GM12875 (cell line): ENCODE results near the gene KLHL33.

Experiments
- H3K4me3 ChIP-seq: one replicate; pipeline ENCODE4 v1.5.1; 2011; ENCODE audit warnings: low read depth, low read length, control low read depth
- TF ChIP-seq, protein P1 (sequence below): IDR thresholded peaks from 2 replicates; pipeline ENCODE4 v1.5.1; 2011; ENCODE audit warnings: low read depth, mild to moderate bottlenecking, control low read depth, inconsistent platforms, low read length, moderate library complexity, borderline replicate concordance; ENCODE audit not compliant: insufficient read depth

Gene KLHL33

DNA sequence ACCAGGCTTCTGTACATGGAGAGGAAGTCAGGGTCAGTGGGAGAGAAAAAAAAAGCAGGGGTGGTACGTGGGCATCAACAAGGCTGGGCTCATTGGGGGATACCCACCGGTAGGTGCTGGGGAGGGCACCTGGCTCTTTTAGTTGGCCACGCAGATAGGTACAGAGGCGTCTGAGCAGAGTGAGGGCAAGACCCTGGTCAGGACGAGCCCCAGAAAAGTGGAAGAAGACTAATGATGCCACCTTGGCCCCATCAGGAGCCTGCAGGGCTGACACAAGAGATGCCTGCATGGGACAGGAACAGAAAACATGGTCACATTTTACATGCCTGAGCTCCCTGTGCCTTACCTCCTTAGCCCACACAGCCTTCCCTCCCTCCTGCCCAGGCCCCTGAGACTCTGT, 52.3 kb downstream of the KLHL33 start:
- TF ChIP-seq, protein P1, sequence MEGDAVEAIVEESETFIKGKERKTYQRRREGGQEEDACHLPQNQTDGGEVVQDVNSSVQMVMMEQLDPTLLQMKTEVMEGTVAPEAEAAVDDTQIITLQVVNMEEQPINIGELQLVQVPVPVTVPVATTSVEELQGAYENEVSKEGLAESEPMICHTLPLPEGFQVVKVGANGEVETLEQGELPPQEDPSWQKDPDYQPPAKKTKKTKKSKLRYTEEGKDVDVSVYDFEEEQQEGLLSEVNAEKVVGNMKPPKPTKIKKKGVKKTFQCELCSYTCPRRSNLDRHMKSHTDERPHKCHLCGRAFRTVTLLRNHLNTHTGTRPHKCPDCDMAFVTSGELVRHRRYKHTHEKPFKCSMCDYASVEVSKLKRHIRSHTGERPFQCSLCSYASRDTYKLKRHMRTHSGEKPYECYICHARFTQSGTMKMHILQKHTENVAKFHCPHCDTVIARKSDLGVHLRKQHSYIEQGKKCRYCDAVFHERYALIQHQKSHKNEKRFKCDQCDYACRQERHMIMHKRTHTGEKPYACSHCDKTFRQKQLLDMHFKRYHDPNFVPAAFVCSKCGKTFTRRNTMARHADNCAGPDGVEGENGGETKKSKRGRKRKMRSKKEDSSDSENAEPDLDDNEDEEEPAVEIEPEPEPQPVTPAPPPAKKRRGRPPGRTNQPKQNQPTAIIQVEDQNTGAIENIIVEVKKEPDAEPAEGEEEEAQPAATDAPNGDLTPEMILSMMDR = no peak
- no peak overlapping the region for H3K4me3 ChIP-seq

DNA sequence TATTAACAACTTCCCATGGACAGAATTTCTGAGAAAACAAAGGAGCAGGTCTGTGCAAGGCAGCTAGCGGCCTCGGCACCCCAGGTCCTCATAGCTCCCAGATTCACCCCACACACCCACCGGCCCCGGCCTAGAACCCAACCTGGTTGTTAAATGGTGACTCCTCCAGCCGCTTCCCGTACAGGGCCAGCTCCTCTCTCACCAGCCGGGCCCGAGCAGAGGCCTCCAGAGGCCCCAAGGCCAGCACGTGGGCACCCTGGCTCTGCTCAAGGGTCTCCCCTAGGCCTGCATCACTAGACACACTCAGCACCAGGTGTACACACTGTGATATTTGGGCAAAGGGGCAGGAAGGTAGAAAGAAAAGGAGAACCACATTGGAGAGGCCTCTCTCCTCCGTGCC, 52.9 kb downstream of the KLHL33 start:
- TF ChIP-seq, protein P1 = no peak
- H3K4me3 ChIP-seq = no peak overlapping the region

DNA sequence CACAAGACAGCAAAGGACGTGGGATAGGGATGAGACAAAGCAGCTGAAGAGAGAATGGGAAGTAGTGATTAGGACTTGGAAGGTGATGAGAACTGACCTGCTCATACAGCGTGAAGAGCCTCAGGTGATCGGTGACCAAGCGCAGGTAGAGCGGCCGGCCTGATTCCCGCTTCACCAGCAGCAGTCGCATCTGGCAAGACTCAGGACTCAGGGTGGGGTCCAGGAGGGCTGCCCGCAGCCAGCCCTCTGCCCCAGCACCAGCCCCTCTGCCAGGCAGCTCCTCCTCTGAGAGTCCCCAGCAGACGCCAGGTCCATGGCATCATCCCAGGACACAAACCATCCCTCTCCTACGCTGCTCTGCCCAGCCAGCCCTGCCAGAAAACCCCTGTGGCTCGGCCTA, 53.4 kb downstream of the KLHL33 start:
- TF ChIP-seq, protein P1 = no peak
- H3K4me3 ChIP-seq = no peak overlapping the region

DNA sequence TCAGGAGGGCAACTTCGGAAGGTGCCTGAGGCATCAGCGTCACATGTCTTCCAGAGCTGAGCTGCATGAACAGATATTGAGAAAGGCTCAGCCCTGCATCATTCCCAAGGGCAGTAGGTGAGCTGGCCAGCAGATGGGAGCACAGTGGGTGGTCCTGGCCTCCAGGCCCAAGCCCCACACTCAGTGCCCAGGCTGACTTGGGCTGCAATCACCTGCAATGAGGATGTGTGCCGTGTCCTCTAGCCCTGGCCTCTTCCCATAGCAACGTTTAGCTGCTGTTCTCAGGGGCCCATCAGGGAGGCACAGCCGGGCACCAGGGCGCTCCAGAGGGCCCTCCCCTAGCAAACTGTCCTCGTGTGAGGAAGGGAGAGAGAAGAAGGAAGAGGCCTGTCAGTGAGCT, 54.6 kb downstream of the KLHL33 start:
- TF ChIP-seq, protein P1 = no peak
- no peak overlapping the region for H3K4me3 ChIP-seq

DNA sequence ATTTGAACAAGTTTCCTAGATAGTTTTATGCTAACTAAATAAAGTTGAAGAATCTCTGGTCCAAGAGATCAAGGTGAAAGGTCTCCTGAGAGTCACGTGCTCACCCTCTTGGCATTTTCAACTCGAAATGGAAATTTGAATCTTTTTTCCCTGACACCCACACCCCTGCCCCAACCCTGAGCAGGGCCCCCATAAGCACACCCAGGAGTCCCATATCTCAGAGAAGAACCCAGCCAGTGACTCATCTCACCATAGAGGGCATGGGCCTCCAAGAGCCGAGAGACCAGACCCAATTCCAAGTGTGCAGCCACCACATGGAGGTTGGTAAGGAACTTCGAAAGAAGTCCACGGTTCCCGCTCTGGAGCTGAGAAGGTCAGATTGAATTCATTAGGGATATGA, 55.3 kb downstream of the KLHL33 start:
- no peak overlapping the region for H3K4me3 ChIP-seq
- TF ChIP-seq, protein P1 = no peak

DNA sequence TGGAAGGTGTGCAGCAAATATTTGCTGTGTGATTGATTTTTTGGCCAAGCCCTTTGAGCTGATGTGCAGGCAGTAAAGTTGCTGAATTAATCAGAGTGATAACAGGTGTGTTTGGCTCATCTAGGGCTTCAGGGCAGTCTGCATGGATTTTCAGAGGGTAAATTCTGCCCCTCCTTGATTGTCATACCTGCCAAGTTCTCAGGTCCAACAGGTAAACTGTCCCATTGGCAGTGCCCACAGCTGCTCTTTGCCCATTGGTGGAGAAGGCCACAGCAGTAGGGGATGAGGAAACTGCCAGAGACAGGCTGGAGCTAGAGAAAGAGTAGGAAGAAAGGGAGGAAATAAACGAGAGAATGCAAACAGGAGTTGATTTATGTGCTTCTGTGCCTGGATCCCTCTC, 56.2 kb downstream of the KLHL33 start:
- TF ChIP-seq, protein P1 = no peak
- H3K4me3 ChIP-seq = no peak overlapping the region

DNA sequence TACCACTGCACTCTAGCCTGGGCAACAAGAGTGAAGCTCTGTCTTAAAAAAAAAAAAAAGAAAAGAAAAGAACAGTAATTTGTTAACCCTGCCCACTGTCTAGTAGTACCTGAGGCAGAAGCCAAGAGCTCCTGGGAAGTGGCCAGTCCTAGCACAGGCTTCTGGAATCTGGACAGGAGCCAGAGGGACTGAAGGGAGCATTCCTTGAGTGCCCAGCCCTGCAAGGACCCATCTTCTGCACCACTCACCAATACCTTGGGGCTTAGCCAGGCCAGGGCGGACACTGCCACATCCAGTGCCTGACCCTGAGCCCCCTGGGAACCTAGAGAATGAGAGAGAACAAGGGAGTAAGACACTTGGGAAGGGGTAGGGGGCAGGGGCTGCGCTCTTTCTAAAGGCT, 58.8 kb downstream of the KLHL33 start:
- H3K4me3 ChIP-seq = no peak overlapping the region
- TF ChIP-seq, protein P1 = no peak
